ENCODE measurements around the gene RANBP17.
"Not testable (repeated sequence)": the region's sequence is repeated elsewhere in the genome, so short reads cannot be mapped to it uniquely, and the experiment has no call there.

The RANBP17 gene

DNA sequence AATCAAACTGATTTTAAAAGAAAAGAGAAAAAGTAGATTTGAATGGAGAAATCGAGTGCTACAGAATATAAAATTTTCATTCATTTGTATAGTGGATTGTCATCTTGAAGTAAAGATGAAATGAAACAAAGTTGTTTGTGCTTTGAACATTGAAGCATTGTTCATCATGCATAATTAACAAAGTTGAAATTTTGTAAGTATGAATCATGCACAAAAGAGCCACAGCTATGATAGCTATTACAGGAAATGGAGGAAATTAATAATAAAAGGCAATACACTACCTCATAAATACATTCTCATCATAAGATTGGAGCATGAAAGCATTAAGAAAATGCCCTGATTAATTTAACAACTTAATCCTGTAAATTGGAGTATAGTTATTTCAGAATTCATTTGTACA is 293.8 kb downstream of the RANBP17 start:
- no peak for DNase-seq (ENCODE audit: low read depth)

DNA sequence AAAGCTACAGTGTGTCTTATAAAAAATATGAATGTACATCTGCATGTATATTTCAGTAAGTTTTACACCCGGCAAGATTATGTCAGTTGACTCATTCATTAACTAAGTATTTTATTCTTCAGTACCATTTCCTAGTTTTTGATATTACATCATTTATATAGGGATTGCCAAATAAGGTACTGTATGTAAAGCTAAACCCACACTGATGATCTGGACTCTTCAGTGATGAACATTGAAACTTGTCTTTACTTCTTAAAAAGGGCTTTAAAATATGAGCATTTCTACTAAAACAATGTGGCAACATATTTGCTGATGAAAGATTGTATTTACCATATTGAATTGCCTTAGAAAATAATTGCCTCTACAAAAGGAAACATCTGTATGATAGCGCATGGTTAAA is 295.5 kb downstream of the RANBP17 start:
- no peak for DNase-seq (ENCODE audit: low read depth)

DNA sequence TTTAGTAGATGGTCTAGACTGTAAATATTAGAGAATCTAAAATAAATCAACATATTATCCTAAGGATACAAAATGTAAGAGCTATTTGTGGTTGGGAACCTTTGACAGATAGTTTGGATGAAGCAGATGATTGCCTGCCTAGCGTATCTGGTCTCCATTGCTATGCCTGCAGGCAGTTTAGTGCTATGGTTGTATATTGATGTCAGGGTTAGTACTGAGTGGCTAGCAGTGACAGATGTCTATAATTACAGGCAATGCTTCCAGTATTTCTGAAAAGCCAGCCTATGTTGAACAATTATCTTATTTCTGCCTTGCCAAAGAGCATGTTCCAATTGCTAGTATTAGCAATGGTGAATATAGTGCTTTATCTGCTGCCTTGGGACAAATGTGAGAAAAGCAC is 296.0 kb downstream of the RANBP17 start:
- DNase-seq (ENCODE audit: low read depth), result no peak

DNA sequence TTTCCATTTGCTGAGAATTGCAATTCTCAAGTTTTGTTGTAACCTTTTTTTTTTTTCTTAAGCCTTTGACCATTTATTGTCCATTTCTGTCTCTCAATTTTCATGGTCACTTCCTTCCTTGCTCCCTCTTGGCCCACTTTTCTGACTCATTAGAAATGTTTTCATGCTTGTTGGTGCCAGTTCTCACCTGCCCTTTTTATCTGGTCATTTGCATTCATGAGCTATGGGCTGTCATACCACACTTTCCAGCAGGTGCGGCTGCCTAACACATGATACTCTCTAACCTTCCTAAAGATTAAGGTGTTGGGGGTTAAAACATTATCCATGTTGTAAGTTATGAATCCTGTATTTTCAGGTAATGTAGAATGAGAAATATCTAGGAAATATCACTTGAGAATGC is 296.8 kb downstream of the RANBP17 start:
- DNase-seq (ENCODE audit: low read depth), result no peak

DNA sequence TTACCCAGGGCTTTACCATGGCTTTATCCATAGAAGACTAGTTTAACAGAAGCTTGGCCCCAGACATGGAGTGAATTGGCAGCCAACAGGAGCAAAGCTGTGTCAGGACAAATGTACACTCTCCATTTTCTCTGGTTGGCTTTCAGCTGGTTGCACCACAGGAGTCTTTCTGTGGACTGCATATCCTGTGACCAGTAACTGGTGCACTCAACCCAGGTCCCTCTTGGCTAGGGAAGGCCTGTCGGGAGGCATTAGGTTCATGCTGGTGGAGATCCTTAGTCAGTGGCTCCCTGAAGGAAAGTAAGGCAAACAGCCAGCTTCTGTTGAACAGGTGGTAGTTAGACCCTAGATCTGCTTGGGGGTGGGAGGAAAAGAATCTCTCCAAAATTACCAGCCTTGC is 300.3 kb downstream of the RANBP17 start:
- no peak for DNase-seq (ENCODE audit: low read depth)

DNA sequence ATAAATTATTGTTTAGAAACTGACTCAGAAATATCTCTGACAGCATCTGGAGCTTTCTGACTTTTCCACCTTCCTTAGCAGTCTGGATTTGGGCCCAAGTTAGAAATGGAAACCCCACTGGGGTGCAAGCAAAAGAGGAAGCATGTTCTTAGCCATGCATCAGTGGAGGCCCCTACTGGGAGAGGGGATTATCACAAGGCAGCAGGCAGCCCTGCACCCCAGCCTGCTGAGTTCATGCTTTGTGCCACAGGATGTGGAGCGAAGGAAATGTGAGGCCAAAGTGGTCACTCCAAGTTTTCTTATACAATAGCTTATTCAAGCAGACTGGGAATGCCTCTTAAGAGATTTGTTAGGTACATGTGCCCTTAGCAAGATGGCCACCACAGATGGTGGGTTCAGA is 300.8 kb downstream of the RANBP17 start:
- DNase-seq (ENCODE audit: low read depth), result no peak

DNA sequence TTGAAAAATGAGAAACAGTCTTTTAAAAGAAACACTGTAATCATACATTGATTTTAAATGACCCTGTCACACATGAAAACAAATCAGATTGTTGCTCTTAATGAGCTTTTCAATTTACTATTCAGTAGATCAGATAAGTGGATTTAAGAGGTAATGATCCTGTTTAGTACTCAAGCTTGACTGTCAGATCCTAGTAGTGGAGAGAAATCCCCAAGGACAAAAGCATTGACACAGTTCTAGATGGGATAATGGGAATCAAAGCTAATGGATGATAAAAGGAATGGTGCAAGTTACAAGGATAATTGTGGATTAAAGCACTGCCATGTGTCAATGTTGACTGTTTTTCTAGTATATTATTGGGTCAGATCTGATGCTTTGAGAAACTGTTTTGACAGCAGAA is 304.9 kb downstream of the RANBP17 start:
- no peak for DNase-seq (ENCODE audit: low read depth)

DNA sequence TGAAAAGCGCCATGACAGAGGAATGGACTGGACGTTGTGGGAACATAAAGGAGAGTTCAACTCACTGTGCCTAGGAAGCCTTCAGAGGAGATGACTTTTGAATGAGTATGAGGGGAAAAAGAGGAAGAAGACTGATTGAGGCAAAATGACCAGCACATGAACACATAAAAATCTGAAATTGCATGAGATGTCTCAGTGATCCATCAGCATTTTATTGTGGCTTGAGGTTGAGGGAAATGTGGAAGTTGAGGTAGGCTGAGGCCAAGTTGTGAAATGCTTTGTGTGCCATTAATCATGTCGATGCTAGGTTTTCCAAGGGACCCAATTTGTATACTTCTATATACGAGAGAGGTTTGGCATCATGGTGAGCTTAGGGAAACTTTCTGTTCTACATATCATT is 306.4 kb downstream of the RANBP17 start:
- no peak for DNase-seq (ENCODE audit: low read depth)

DNA sequence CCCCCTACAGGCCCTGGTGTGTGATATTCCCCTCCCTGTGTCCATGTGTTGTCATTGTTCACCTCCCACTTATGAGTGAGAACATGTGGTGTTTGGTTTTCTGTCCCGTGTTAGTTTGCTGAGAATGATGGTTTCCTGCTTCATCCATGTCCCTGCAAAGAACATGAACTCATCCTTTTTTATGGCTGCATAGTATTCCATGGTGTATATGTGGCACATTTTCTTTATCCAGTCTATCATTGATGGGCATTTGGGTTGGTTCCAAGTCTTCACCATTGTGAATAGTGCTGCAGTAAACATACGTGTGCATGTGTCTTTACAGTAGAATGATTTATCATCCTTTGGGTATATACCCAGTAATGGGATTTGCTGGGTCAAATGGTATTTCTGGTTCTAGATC is 313.1 kb downstream of the RANBP17 start:
- not testable (repeated sequence) for DNase-seq (ENCODE audit: low read depth)

DNA sequence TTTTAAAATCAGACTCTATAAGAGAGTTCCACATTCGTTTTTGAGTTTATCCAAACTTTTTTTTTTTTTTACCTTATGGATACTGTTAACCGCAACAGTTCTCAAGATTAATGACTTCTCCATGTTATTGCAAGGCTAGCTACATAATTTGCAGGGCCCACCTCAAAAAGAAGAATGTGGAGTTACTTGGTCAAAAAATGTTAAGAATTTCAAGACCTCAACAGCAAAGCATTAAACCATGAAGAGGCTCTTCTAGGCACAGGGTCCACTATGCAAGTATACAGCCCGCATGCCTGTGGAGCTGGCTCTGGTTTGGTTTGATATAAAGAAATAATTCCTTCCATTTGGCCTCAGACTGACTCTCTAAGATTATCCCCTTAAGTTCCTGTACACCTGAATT is 313.9 kb downstream of the RANBP17 start:
- no peak for DNase-seq (ENCODE audit: low read depth)

DNA sequence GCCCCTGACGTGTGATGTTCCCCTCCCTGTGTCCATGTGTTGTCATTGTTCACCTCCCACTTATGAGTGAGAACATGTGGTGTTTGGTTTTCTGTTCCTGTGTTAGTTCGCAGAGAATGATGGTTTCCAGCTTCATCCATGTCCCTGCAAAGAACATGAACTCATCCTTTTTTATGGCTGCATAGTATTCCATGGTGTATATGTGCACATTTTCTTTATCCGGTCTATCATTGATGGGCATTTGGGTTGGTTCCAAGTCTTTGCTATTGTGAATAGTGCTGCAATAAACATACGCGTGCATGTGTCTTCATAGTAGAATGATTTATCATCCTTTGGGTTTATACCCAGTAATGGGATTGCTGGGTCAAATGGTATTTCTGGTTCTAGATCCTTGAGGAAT is 316.4 kb downstream of the RANBP17 start:
- not testable (repeated sequence) for DNase-seq (ENCODE audit: low read depth)

DNA sequence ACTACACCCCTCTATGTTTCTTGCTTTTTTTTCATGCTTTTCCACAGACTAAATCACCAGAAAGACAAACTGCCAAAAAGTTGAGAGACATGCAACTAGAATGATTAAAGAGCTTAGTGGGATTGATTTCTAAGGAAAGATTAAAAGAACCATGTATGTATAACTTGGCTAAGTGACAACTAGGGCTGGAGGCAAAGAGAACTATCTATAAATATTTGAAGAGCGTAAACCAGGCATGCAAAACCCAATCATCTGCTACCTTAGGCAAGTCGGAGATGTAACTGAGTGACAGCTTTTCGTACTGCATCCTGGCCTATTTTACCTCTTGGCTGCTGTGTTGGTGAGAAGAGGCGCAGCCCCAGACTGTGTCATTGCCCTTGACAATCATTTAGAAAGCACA is 326.2 kb downstream of the RANBP17 start:
- no peak for DNase-seq (ENCODE audit: low read depth)

DNA sequence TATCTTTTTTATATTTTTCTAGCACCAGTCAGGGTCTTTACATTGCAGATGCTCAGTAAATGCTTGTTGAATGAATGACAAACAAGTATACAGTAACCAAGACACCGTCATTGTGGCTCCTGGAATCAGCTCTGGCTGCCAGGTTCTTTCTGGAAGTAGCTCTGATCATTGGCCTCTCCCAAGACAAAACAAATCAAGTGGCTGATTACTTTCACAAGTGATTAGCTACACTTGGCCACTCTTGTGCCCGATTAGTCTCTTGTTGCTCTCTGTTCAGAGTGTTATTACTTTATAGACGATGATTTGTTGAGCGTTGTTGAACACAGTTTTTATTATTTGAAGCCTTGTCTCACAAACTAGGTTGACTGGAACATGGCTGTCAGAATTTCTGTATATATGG is 327.6 kb downstream of the RANBP17 start:
- no peak for DNase-seq (ENCODE audit: low read depth)

DNA sequence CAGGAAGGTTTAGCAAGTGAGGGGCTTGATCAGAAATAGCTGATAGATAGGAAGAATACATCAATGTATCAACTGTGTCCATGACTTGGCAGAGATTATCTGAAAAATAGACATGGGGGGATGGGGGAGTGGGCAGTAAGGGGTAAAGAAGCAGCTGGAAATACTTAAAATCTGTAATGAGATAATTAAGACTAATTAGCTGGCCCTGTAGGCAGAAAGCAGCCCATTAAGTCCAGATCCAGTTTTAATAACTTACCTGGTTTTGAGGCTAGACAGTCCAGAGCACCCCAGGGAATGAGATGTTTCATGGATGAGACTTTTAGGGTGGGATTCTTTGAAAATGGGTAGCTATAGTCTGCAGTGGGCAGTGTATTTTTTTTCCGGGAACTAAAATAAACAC is 330.3 kb downstream of the RANBP17 start:
- no peak for DNase-seq (ENCODE audit: low read depth)

DNA sequence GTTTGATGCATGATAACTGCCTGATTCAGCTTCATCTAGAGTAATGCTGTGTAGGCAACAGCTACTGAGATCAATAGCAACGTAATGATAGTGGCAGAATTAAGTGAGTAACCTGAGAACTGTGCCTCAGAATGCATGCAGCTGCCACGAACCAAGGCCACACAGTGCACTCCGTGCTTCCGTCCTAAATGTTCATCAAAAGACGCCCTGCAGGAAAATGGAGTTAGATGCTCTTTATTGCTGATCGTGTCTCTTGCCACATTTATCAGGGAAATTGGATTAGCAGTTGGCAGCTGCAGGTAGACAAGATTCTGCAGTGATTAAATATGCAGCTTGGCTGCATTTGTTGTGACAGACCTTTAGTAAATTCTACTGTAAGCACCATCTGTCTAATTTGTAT is 339.5 kb downstream of the RANBP17 start:
- no peak for DNase-seq (ENCODE audit: low read depth)

DNA sequence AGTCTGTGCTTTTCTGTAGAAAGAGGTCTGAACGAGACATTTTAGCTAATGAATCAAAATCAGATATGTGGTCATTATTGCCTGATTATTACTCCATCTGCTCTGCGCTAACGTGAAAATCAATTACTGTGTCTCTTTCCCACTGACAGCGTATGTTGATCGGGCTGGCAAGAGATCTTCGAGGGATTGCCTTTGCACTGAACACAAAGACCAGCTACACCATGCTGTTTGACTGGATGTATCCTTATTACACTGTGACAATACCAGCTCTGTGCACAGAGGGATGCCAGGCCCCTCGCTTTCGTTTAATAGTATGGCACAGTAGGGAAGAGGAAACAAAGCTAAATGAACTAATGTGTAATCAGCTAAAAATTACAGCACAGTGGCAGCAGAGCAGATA is 343.6 kb downstream of the RANBP17 start:
- DNase-seq (ENCODE audit: low read depth), result no peak

DNA sequence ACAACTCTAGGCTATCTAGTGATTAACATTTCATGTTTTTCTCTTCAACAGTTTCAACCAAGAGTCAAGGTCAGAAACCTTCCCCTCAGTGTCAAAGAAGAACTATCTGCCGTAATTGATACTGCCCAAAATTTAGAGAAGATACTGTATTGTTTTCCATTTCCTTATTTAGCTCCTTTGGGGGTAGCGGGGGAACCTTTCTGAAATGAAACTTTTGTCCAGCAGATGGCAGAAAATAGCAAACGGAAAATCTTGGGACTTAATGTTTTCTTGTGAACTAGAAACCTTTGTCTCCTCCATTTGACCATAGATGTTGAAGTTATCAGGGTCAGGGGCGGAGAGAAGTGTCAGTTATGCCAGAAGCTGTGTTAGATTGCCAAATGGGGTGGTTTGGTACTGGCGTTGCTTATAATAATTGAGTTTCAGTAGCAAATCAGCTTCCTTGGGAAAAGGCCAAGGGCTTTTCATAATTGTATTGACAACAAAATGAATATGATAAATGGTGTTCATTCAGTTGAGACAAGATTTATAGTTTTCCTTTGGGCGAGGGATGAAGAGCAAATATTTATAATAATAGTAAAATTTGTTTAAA is 345.5 kb downstream of the RANBP17 start:
- no peak for DNase-seq (ENCODE audit: low read depth)

DNA sequence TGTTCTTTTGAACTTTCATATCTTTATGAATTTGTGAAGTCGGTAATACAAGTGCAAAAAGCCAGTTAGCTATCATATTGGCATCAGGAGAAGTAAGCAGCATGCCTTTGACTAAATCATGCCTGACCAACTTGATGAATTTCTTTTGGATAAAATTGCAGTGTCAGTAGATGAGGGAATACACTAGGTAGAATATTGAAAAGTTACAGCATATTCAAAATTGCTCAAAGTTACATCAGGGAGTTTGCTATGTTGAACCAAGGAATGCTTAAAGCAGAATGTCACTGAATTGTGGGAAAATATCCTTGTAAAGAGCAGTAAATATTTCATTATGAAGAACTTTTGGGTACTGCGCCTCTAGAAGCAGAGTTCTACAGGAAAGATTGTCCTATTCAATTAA is 360.1 kb downstream of the RANBP17 start:
- no peak for DNase-seq (ENCODE audit: low read depth)

DNA sequence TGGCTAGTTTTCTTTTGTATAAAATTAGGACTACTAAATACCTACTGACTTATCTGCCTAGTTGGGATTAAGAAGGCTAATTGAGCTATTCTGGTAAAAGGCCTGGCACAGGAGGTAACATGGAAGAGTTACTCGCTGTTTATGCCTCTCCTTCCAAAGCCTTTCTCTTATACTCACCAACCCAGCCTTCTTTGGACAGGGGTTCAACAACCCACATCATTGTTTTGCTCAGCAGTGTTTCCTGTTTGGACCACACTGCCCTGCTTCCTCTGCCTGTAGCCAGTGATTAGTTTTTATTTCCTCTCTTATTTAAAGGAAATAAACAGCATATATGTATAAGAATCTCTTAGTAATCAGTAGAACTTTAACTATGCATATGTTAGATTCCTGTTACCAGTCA is 362.1 kb downstream of the RANBP17 start:
- no peak for DNase-seq (ENCODE audit: low read depth)

DNA sequence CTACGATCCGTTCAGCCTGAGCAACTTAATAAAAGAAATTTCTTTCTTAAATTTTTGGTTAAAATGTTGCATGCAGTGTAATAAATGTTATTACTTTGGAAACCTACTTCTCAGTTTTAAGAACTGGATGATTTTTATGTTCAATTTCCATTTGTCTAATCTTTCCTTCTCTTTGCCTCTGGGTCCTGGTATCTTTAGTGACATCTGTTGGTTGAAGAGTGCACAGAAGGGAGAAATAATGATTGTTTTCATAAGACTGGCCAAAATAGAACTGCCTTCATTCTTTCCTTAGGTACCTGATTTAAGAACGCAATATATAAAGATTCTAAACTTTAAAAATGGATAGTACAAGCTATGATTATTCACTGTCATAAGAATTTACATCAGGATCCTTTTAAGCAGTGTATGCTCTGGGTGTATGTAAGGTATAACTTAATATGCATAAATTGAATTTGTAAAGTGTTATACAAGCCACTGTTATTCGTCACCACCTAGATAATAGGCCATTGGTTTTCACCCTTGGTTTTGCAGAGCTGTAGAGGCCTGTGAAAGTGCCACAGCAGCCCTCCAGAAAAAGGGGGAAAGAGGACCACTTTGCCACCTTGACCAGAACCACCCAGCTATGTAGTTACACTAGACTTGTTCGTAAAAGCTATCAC is 364.4 kb downstream of the RANBP17 start:
- DNase-seq (ENCODE audit: low read depth), result no peak

DNA sequence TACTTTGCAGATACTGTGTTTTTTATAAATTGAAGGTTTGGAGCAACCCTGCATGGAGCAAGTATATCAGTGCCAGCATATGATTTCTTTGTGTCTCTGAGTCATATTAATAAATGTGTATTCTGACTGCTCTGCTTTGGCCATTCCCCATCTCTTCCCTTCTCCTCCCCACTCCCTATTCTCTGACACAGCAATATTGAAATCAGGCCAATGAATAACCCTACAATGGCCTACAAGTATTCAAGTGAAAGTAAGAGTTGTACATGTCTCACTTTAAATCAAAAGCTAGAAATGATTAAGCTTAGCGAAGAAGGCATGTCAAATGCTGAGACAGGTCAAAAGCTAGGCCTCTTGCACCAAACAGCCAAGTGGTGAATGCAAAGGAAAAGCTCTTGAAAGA is 365.0 kb downstream of the RANBP17 start:
- no peak for DNase-seq (ENCODE audit: low read depth)

DNA sequence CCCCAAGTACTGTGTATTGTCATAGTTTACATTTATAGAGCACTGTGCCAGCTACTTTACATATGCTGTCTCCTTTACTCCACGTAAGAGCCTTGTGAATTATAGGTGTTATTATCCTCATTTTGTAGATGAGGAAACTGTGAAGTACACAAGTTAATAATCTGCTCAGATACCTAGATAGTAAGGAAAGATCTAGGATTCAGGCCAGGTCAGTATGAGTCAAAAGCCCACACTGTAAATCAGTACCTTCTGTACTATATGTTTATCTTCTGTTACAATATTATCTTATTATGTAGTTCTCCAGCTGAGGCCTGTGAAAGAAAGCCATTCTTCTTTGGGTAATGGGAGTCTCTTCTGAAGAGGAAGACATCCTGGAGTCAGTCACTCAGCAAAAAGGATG is 374.8 kb downstream of the RANBP17 start:
- DNase-seq (ENCODE audit: low read depth), result no peak

DNA sequence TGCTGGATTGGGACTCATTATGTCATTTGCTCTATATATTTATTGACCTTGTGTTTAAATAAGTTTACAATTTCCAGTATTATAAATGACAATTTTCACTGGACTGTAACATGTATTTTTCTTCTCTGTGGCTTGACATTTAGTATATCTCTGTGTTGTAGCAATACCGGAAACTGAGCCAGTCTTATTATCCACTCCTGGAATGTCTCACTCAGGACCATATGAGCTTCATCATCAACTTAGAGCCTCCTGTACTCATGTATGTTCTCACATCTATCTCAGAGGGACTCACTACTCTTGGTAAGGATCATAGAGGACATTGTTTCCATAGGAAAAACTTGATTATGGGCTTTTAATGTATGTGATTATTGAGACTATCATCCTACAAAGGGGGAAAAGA is 380.7 kb downstream of the RANBP17 start:
- no peak for DNase-seq (ENCODE audit: low read depth)

DNA sequence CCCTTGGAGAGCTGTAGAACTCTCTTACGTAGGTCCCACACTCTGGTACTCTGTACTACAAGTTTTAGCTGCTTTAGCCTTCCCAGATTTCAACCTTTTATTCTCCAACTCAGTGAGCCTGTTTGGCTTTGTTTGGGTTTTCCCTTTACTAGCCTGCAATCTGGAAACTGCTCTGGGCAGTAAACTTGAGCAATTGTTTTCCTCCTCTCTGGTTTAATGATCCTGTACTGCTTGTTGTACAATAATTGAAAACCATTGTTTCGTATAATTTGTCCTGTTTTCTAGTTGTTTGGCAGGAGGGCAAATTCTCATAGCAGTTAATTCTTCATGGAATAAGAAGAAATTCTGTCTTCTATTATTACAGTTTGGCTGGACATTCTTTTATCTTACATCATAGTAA is 384.4 kb downstream of the RANBP17 start:
- DNase-seq (ENCODE audit: low read depth), result no peak

All from stimulated activated CD8-positive, alpha-beta memory T cell treated with anti-CD3 and anti-CD28 coated beads, Interleukin-7, amount 100 ng/mL, for 24 hours (primary cell).